ENCODE measurements around the gene MYLK4.

DNA sequence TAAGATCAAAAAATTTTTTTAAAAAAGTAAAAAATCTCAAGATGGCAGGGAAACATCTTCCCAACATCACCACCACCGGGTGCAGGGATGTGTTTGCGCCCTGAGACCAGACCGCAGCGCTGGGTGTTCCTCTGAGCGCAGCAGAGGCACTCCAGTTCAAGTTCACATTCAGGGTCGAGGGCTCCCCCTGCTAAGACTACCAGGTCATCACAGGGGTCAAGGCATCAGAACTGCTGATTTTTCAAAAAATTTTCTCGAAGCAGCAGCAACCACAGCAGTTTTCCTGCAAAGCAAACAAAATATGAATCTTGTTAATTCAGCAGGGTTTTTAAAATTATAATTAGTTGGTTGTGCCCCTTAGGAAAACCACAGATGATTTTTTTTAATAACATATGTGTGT lies 83.1 kb downstream of the MYLK4 start:
- TF ChIP-seq CTCF (IDR thresholded peaks at IDR 0.05; ENCODE audit: extremely low read depth in 1 of 2, insufficient read depth in 1 of 2, low read depth in 1 of 2, low read length in 2 of 2) (no peak), MYC (IDR thresholded peaks at IDR 0.05; ENCODE audit: low read depth, low read length) (no peak), EZH2 (IDR thresholded peaks at IDR 0.05; ENCODE audit: borderline replicate concordance, low read depth, low read length, severe bottlenecking) (no peak), MAX (IDR thresholded peaks at IDR 0.05; ENCODE audit: insufficient read depth, insufficient read length) (no peak), GATA2 (IDR thresholded peaks at IDR 0.05; ENCODE audit: insufficient read depth, insufficient read length, low read depth, low read length) (no peak), POLR2AphosphoS5 (IDR thresholded peaks at IDR 0.05; ENCODE audit: insufficient read depth, low read depth, low read length) (no peak), POLR2A (IDR thresholded peaks at IDR 0.05; ENCODE audit: low read depth, low read length) (no peak), JUN (IDR thresholded peaks at IDR 0.05; ENCODE audit: borderline replicate concordance, insufficient read depth, insufficient read length, low read depth) (no peak), FOS (IDR thresholded peaks at IDR 0.05; ENCODE audit: borderline replicate concordance, insufficient read depth, low read length) (no peak)
